Natural killer cell (primary cell): ENCODE results near the gene SERGEF. TPM values are rescaled to one million over a fixed set of nuclear protein-coding genes. Genes with fewer than 3 reads are reported as not detected.

Experiments
- ATAC-seq, 3 donors: fragments of 150-1000 bp in 2 of 3; fragments of 200-7000 bp in 1 of 3; cut with Tn5 transposase; 1 replicate in 1 of 3; 2 replicates in 2 of 3; pipeline ENCODE4 v1.10.0; 2021; ENCODE audit warnings: mild to moderate bottlenecking in 2 of 3, moderate library complexity in 2 of 3
- DNase-seq, 2 donors: peaks; one replicate each; pipeline versions ENCODE4 v3.0.0 to v3.0.0-alpha.2; 2013 to 2021; ENCODE audit warnings: mixed read lengths in 1 of 2
- H3K27ac ChIP-seq: one replicate; pipeline ENCODE4 v1.5.1; 2013; ENCODE audit warnings: mild to moderate bottlenecking, low read length
- H3K27me3 ChIP-seq: one replicate; pipeline ENCODE4 v1.6.1; 2013; ENCODE audit warnings: low read length; ENCODE audit not compliant: control insufficient read depth, insufficient read depth
- H3K36me3 ChIP-seq: one replicate; pipeline ENCODE4 v1.6.1; 2013; ENCODE audit warnings: low read length; ENCODE audit not compliant: control insufficient read depth, insufficient read depth
- H3K4me1 ChIP-seq: one replicate; pipeline ENCODE4 v1.6.1; 2013; ENCODE audit warnings: low read length; ENCODE audit not compliant: control insufficient read depth, insufficient read depth
- H3K4me3 ChIP-seq: one replicate; pipeline ENCODE4 v1.5.1; 2013; ENCODE audit warnings: low read length
- H3K9me3 ChIP-seq: one replicate; pipeline ENCODE4 v1.6.1; 2013; ENCODE audit warnings: low read length; ENCODE audit not compliant: control insufficient read depth, insufficient read depth
- H3K27ac Mint-ChIP-seq, 2 donors: one replicate each; pipeline ENCODE4 v1.8.0; 2022; ENCODE audit warnings: mild to moderate bottlenecking in 2 of 2, mixed read lengths in 2 of 2, moderate library complexity in 1 of 2
- H3K27me3 Mint-ChIP-seq, 2 donors: one replicate each; pipeline ENCODE4 v1.8.0; 2022; ENCODE audit warnings: low read depth in 2 of 2, mixed read lengths in 2 of 2
- H3K36me3 Mint-ChIP-seq: one replicate; pipeline ENCODE4 v1.8.0; 2022; ENCODE audit warnings: mixed read lengths
- H3K4me1 Mint-ChIP-seq, 2 donors: one replicate each; pipeline ENCODE4 v1.8.0; 2022; ENCODE audit warnings: mixed read lengths in 2 of 2
- H3K4me3 Mint-ChIP-seq: one replicate; pipeline ENCODE4 v1.8.0; 2022; ENCODE audit warnings: mild to moderate bottlenecking, moderate library complexity, mixed read lengths
- H3K9me3 Mint-ChIP-seq, 2 donors: one replicate each; pipeline ENCODE4 v1.8.0; 2022; ENCODE audit warnings: mixed read lengths in 2 of 2
- WGBS: methylation state at CpG from one replicate; pipeline ENCODE4 v1.1.7; 2013; ENCODE audit warnings: missing lambda C conversion rate; ENCODE audit not compliant: insufficient coverage; 5-methylcytosine and 5-hydroxymethylcytosine counted together
- intact Hi-C: fragments of 100-400 bp; cut with micrococcal nuclease; formaldehyde crosslinking; loops from one replicate; pipeline ENCODE4 v1.14.2; 2022
- total RNA-seq, 4 donors: library from RNA; stranded (reverse); fragments of 120-200 nt in 1 of 4; gene quantifications; one replicate each; pipeline versions ENCODE4 v1.2.3 to v1.2.4, GENCODE V29; 2013 to 2022
- TF ChIP-seq, protein P1 (sequence below): fragments of 200-600 bp; IDR thresholded peaks from one replicate; pipeline ENCODE4 v1.8.0; 2022; ENCODE audit warnings: antibody characterized with exemption

The SERGEF gene
- total RNA-seq, 3 donors from 2014 or later (not counting 1 experiment from before 2014, with no cell fraction given), result 67.5 to 78.6 (median 69.4) TPM

DNA sequence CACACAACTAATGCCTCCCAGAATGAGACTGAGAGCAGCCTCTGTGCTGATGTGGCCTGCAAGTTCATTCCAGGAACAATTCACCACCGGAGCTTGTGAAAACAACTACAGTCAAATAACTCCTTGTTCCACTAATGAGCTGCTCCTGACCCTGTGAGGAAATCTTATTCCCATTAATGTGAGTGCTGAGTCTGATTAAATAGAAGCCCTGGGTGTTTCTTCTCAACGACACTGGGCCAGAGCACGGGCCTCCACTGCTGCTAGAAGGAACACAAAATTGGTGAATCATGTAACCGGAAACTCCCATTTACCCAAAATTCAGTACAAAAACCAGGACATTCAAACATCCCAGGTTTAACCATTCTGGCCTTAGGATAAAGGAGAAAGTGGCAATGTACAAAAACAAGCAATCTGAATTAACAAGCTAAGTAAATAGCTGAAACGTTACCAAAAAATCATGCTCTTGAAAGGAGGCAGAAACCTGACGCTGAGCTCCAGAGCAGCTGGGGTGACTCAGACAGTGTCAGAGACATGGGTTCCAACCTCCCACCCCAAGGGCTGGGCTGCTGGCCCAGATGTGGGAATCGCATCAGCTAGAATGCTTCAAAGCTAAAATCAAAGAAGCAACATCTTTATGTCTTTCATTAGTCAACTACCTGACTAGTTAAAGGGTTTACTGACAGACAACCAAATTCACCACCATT lies 26.7 kb downstream of the SERGEF start:
- H3K9me3 Mint-ChIP-seq, result no peaks in the 10 kb centered on the region
- peaks cover 22% of the 10 kb centered on the region for H3K36me3 Mint-ChIP-seq
- ATAC-seq, result no peak
- H3K4me1 Mint-ChIP-seq, result no peaks in the 10 kb centered on the region
- TF ChIP-seq, protein P1, sequence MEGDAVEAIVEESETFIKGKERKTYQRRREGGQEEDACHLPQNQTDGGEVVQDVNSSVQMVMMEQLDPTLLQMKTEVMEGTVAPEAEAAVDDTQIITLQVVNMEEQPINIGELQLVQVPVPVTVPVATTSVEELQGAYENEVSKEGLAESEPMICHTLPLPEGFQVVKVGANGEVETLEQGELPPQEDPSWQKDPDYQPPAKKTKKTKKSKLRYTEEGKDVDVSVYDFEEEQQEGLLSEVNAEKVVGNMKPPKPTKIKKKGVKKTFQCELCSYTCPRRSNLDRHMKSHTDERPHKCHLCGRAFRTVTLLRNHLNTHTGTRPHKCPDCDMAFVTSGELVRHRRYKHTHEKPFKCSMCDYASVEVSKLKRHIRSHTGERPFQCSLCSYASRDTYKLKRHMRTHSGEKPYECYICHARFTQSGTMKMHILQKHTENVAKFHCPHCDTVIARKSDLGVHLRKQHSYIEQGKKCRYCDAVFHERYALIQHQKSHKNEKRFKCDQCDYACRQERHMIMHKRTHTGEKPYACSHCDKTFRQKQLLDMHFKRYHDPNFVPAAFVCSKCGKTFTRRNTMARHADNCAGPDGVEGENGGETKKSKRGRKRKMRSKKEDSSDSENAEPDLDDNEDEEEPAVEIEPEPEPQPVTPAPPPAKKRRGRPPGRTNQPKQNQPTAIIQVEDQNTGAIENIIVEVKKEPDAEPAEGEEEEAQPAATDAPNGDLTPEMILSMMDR, result no peak
- 82% methylated on average over 7 of the region's 7 CpGs for WGBS
- Histone ChIP-seq H3K4me1 (no peaks in the 10 kb centered on the region), H3K9me3 (no peaks in the 10 kb centered on the region), H3K4me3 (no peak overlapping the region), H3K27me3 (no peaks in the 10 kb centered on the region), H3K36me3 (peaks cover 48% of the 10 kb centered on the region), H3K27ac (no peak overlapping the region)
- no peak for DNase-seq
- H3K27me3 Mint-ChIP-seq, result no peaks in the 10 kb centered on the region
- H3K4me3 Mint-ChIP-seq, result no peak overlapping the region
- intact Hi-C loops, result no loop called here
- H3K27ac Mint-ChIP-seq, result no peak overlapping the region

DNA sequence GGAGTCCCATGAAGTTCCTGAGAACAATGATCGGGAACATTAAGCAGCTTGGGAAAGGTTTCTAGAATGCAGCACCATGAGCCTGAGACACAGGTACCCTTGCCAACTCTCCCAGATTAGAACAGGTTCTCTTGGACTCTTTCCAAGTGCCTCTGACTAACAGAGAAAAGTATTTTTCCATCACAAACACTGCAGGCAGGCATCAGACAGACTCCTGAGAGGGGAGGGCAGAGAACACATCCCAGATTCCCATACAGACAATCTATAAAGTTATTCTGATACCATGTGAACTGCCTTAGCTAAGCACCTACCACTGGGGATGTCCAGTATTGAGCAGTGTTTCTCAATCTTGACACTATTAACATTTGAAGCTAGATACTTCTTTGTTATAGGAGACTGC lies 27.3 kb downstream of the SERGEF start:
- Histone ChIP-seq H3K9me3 (no peaks in the 10 kb centered on the region), H3K27ac (no peak overlapping the region), H3K4me1 (no peaks in the 10 kb centered on the region), H3K4me3 (no peak overlapping the region), H3K27me3 (no peaks in the 10 kb centered on the region), H3K36me3 (peaks cover 48% of the 10 kb centered on the region)
- DNase-seq (no peak), ATAC-seq (no peak)
- intact Hi-C loops, result no loop called here
- Mint-ChIP-seq H3K36me3 (peaks cover 22% of the 10 kb centered on the region), H3K4me3 (no peak overlapping the region), H3K27me3 (no peaks in the 10 kb centered on the region), H3K27ac (no peak overlapping the region), H3K9me3 (no peaks in the 10 kb centered on the region), H3K4me1 (no peaks in the 10 kb centered on the region)
- TF ChIP-seq, protein P1, result no peak
- 95% methylated on average over 1 of the region's 1 CpG for WGBS

DNA sequence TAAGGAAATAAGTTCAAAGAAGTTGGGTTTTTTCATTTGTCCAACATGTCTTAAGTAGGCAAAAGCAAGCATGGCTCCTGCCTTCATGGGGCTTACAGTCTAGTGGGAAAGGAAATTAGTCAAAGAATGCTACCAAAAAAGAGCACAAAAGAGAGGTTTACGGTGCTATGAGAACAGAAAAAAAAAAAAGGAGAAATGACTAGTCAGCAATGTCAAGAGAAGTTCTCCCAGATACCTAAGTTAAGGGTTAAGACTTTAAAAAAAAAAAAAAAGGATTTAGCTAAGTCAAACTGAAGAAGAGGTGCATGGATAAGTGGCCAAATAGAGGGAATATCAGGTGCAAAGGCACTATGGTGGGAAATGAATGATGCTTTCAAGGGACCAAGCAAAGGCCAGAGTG lies 29.3 kb downstream of the SERGEF start:
- H3K36me3 Mint-ChIP-seq, result peaks cover 22% of the 10 kb centered on the region

More for the DNA sequence above, 29.3 kb downstream of the SERGEF start:
- H3K4me3 ChIP-seq, result no peak overlapping the region
- WGBS, result 100% methylated on average over 1 of the region's 1 CpG
- DNase-seq (no peak), ATAC-seq (no peak)
- no peaks in the 10 kb centered on the region for H3K4me1 ChIP-seq
- no peaks in the 10 kb centered on the region for H3K9me3 ChIP-seq
- no peaks in the 10 kb centered on the region for H3K27me3 Mint-ChIP-seq
- H3K4me3 Mint-ChIP-seq, result no peak overlapping the region
- TF ChIP-seq, protein P1, result no peak
- H3K27me3 ChIP-seq, result no peaks in the 10 kb centered on the region
- H3K4me1 Mint-ChIP-seq, result peaks cover 5 to 6% of the 10 kb centered on the region in 2 donors
- no peak overlapping the region for H3K27ac Mint-ChIP-seq
- no peak overlapping the region for H3K27ac ChIP-seq
- H3K36me3 ChIP-seq, result peaks cover 44% of the 10 kb centered on the region
- no peaks in the 10 kb centered on the region for H3K9me3 Mint-ChIP-seq
- intact Hi-C loops, result no loop called here
